ENCODE data around the gene KASH5. TPM values are rescaled to one million over a fixed set of nuclear protein-coding genes. Genes with fewer than 3 reads are reported as not detected.

KASH5 gene
- total RNA-seq, 1 experiment from 2014 or later = not detected

DNA sequence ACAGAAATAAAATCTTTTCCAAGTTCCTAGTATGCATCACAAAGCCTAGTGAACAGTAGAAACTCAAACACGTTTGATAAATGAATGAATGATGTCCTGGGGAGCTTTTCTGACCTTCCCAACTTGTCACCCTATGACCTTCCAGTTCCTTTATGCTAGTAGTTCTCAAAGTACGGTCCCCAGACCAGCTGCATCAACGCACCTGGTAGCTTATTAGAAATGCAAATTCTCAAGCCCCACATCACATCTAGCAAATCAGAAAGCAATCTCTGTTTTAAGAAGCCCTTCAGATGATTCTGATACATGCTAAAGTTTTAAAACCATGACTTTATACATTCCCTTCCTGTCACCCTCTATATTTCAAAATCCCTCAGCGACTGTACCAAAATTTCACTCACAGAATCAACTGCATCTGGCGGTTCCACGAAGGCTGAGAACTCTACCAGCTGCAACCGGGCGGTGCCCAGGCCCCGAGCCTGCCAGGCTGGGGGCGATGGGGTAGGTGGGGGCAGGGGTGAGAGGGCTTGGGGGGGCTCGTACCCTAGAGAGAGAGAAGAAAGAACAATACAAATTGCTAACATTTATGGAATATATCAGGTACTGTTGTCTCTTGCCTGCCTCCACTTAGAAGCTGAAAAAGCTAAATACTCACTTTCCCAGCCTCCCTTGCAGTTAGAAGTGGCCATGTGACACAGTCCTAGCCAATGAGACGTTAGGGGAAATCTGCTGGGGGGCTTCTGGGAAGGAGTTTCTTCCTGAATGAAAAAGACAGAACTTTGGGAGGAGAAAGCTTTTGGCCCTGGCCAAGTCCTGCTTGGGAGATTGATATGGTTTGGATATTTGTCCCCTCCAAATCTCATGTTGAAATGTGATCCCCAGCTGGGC is 39.5 kb upstream of the KASH5 start:
- Histone ChIP-seq H2AFZ (ENCODE audit: low read length) (no peak overlapping the region), H3K4me2 (ENCODE audit: low read length) (no peak overlapping the region), H3K36me3 (ENCODE audit: low read depth, low read length) (peaks cover 49% of the 10 kb centered on the region), H4K20me1 (ENCODE audit: low read length) (no peaks in the 10 kb centered on the region), H3K9me2 (replicated peaks; ENCODE audit: low read length) (no peaks in the 10 kb centered on the region), H3K79me2 (ENCODE audit: low read length) (no peaks in the 10 kb centered on the region), H3K9me3 (ENCODE audit: low read length) (no peaks in the 10 kb centered on the region), H3K27me3 (ENCODE audit: low read length) (no peaks in the 10 kb centered on the region), H3K4me3 (ENCODE audit: low read length) (no peak overlapping the region), H3F3A (ENCODE audit: low read length, unreplicated experiment) (no peaks in the 10 kb centered on the region), H3K4me1 (ENCODE audit: insufficient read depth, low read length) (no peaks in the 10 kb centered on the region), H3K27ac (ENCODE audit: low read length) (no peak overlapping the region), H3K9ac (ENCODE audit: low read length) (no peak overlapping the region)
- DNase-seq = no peak
- no peak for TF ChIP-seq EZH2 (IDR thresholded peaks at IDR 0.05; ENCODE audit: low read length, unreplicated experiment)
- TF ChIP-seq, protein P1, sequence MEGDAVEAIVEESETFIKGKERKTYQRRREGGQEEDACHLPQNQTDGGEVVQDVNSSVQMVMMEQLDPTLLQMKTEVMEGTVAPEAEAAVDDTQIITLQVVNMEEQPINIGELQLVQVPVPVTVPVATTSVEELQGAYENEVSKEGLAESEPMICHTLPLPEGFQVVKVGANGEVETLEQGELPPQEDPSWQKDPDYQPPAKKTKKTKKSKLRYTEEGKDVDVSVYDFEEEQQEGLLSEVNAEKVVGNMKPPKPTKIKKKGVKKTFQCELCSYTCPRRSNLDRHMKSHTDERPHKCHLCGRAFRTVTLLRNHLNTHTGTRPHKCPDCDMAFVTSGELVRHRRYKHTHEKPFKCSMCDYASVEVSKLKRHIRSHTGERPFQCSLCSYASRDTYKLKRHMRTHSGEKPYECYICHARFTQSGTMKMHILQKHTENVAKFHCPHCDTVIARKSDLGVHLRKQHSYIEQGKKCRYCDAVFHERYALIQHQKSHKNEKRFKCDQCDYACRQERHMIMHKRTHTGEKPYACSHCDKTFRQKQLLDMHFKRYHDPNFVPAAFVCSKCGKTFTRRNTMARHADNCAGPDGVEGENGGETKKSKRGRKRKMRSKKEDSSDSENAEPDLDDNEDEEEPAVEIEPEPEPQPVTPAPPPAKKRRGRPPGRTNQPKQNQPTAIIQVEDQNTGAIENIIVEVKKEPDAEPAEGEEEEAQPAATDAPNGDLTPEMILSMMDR (conservative IDR thresholded peaks at IDR 0.05; ENCODE audit: low read depth, low read length) = no peak
- TF ChIP-seq EZH2phosphoT487 (IDR thresholded peaks at IDR 0.05; ENCODE audit: borderline replicate concordance, low read length) = no peak
- intact Hi-C loops (cut with micrococcal nuclease) = no loop called here
- ChIA-PET CTCF (no interaction called here), POLR2A (ENCODE audit: unreplicated experiment) (no interaction called here)
- no TSS peak for BruUV-seq (replicated peaks)
- ATAC-seq = no peak

DNA sequence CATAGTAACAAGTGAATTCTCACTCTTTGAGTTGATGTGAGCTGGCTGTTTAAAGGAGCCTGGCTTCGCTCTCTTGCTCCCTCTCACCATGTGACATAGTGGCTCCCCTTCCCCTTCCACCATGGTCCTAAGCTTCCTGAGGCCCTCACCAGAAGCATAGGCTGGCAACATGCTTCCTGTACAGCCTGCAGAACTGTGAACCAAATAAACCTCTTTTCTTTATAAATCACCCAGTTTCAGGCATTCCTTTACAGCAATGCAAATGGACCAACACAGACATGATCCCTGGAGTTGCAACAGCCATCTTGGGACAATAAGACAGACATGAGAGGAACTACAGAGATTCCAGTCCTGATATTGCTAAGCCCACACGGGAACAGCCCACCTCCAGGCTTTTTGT is 38.5 kb upstream of the KASH5 start:
- no peak overlapping the region for H3K4me3 ChIP-seq (ENCODE audit: low read length)
- intact Hi-C loops (cut with micrococcal nuclease) = no loop called here
- H3K27ac ChIP-seq (ENCODE audit: low read length) = no peak overlapping the region
- no peak overlapping the region for H3K9ac ChIP-seq (ENCODE audit: low read length)
- H3K36me3 ChIP-seq (ENCODE audit: low read depth, low read length) = peaks cover 48% of the 10 kb centered on the region
- no peak for TF ChIP-seq EZH2phosphoT487 (IDR thresholded peaks at IDR 0.05; ENCODE audit: borderline replicate concordance, low read length)
- TF ChIP-seq EZH2 (IDR thresholded peaks at IDR 0.05; ENCODE audit: low read length, unreplicated experiment) = no peak
- TF ChIP-seq, protein P1 (conservative IDR thresholded peaks at IDR 0.05; ENCODE audit: low read depth, low read length) = no peak
- ATAC-seq (no peak), DNase-seq (no peak)
- H2AFZ ChIP-seq (ENCODE audit: low read length) = no peak overlapping the region
- POLR2A ChIA-PET (ENCODE audit: unreplicated experiment) = no interaction called here
- no peaks in the 10 kb centered on the region for H3K4me1 ChIP-seq (ENCODE audit: insufficient read depth, low read length)
- CTCF ChIA-PET = no interaction called here
- H3K27me3 ChIP-seq (ENCODE audit: low read length) = no peaks in the 10 kb centered on the region
- H3K9me2 ChIP-seq (replicated peaks; ENCODE audit: low read length) = no peaks in the 10 kb centered on the region
- no peaks in the 10 kb centered on the region for H3K9me3 ChIP-seq (ENCODE audit: low read length)
- no TSS peak for BruUV-seq (replicated peaks)
- no peaks in the 10 kb centered on the region for H3F3A ChIP-seq (ENCODE audit: low read length, unreplicated experiment)
- H3K79me2 ChIP-seq (ENCODE audit: low read length) = no peaks in the 10 kb centered on the region
- H4K20me1 ChIP-seq (ENCODE audit: low read length) = no peaks in the 10 kb centered on the region
- H3K4me2 ChIP-seq (ENCODE audit: low read length) = no peak overlapping the region

DNA sequence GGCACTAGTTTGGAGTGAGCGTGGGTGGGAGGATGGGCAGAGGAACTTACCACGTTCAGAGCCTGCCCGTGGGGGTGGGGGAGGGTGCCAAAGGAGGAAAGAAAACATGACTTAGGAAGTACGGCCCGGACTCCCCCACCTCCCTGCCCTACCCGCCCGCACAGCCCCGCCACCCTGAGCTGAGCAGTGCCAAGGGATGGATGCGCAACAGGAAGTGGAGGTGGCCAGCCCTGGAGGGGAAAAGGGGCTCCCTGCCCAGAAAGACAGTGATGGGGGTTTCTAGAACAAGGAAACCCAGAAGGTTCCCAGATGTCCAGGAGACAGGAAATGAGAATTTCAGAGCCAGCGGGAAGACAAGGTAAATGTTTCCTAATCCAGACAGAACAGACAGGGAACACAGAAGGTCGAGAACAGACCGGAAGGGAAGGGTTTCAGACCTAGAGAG is 32.1 kb upstream of the KASH5 start:
- Histone ChIP-seq H3F3A (ENCODE audit: low read length, unreplicated experiment) (no peaks in the 10 kb centered on the region), H3K27me3 (ENCODE audit: low read length) (no peaks in the 10 kb centered on the region), H3K4me3 (ENCODE audit: low read length) (no peak overlapping the region), H3K4me2 (ENCODE audit: low read length) (no peak overlapping the region), H3K27ac (ENCODE audit: low read length) (no peak overlapping the region), H3K79me2 (ENCODE audit: low read length) (no peaks in the 10 kb centered on the region; the same call in 1 of the 2 replicates), H2AFZ (ENCODE audit: low read length) (no peak overlapping the region), H3K4me1 (ENCODE audit: insufficient read depth, low read length) (no peaks in the 10 kb centered on the region), H3K36me3 (ENCODE audit: low read depth, low read length) (peaks cover 18% of the 10 kb centered on the region), H3K9me3 (ENCODE audit: low read length) (no peaks in the 10 kb centered on the region), H3K9me2 (replicated peaks; ENCODE audit: low read length) (no peaks in the 10 kb centered on the region), H4K20me1 (ENCODE audit: low read length) (no peaks in the 10 kb centered on the region), H3K9ac (ENCODE audit: low read length) (no peak overlapping the region)
- ChIA-PET POLR2A (ENCODE audit: unreplicated experiment) (no interaction called here), CTCF (no interaction called here)
- no peak for TF ChIP-seq EZH2 (IDR thresholded peaks at IDR 0.05; ENCODE audit: low read length, unreplicated experiment)
- TF ChIP-seq, protein P1 (conservative IDR thresholded peaks at IDR 0.05; ENCODE audit: low read depth, low read length) = no peak
- no peak for TF ChIP-seq EZH2phosphoT487 (IDR thresholded peaks at IDR 0.05; ENCODE audit: borderline replicate concordance, low read length)
- intact Hi-C loops (cut with micrococcal nuclease) = no loop called here
- no TSS peak for BruUV-seq (replicated peaks)
- ATAC-seq = no peak
- DNase-seq = no peak

All from PC-3 (cell line).